GM19193 (cell line): ENCODE data around the gene MCM3AP.

Experiments
- POLR2A ChIP-seq: IDR thresholded peaks from 4 replicates; pipeline ENCODE4 v1.6.1; 2011; ENCODE audit not compliant: insufficient read depth, insufficient read length; ENCODE audit errors: extremely low read depth

MCM3AP gene

GRCh38 chr21:46294647-46295176 lies 9.3 kb upstream of the MCM3AP start:
- no peak for TF ChIP-seq POLR2A

DNA sequence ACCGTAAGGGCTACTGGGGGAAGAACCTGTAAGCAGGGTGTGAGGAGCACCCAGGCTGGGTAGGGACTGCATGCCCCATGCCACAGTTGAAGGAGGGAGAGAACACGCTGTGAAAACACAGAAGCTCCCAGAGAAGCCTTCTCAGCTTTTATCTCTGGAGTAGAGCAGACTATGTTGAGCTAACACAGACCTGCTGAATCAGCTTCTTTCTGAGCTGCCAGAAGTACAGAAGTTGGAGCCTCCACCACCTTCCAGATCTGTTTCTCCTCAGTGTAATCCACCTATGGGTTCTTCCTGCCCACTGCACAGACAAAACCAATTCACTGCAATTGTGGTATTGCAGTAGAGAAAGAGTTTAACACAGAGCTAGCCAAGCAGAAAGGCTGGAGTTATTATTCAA lies 6.2 kb upstream of the MCM3AP start:
- TF ChIP-seq POLR2A, result no peak

DNA sequence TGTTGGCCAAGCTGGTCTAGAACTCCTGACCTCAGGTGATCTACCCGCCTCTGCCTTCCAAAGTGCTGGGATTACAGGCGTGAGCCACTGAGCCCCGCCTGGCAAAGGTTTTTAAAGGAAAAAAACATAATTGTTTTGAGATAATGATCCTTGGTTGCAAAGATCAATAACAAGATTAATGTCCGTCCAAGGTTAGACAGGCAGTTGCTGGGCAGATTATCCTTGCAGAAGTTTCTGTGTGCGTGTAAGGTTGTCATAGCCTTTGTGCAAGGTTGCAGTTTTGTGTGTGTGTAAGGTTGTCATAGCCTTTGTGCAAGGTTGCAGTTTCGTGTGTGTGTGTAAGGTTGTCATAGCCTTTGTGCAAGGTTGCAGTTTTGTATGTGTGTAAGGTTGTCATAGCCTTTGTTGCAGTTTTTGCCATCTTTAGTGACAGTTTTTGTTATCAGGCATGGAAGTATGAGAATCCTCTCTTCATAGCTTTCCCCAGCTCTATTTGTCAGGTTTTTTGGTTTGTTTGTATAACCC lies 4.3 kb upstream of the MCM3AP start:
- TF ChIP-seq POLR2A, result no peak

GRCh38 chr21:46287541-46287940 lies 2.1 kb upstream of the MCM3AP start:
- TF ChIP-seq POLR2A, result no peak

- no peak for TF ChIP-seq POLR2A
Observed at GRCh38 chr21:46286648-46287002, 1.2 kb upstream of the MCM3AP start.

GRCh38 chr21:46285761-46286647 lies 593 bp upstream of the MCM3AP start, which contains the start of gene YBEY:
YBEY (plus strand) TSS chr21:46286342; CDS start chr21:46286914, 572 bp downstream.
- TF ChIP-seq POLR2A, result peak; percentile 89

DNA sequence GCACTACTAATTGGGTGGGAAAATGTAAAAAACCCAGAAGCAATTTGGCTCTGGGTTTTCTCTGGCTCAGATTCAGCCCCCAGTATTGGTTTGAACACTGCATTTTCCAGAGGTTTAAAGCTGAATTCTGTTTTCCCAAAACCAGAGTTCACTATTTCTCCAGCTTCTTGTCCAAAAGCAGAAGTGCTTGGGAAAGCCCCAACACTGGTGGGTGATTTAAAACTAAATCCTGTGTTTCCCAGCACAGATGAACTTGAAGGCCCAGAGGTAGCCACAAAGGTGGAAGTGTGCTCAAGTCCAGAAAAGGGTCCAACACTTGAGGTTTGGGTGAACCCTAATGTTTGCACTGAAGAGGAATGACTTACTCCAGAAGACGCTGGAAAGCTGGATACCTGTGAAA lies 678 bp downstream of the MCM3AP start:
- TF ChIP-seq POLR2A, result no peak

DNA sequence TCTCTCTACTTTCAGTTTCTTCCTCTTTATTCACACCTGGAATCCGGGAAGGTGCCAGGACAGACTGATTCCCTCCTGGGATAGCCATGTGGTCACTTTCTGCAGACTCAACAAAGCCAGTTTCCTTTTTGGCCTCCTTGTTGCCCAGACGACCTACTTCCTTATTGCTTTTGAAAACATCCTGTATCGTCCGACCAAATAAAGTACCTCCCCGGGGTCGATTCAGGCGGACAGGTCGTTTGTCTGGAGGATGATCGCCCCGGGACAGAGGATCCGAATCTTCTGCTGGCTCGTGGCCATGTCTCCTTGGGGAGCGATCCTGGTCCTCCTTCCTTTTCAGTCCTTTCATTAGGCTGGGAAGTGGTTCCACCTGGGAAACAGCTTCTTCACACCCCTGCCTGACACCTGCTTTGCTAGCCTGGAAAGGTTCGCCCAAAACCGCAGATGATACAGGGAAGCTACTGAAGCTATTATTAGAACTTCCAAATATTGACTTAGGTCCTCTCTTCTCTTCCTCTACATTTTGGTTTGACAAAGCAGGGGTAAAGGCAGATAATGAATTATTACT lies 1.2 kb downstream of the MCM3AP start:
- TF ChIP-seq POLR2A, result no peak

DNA sequence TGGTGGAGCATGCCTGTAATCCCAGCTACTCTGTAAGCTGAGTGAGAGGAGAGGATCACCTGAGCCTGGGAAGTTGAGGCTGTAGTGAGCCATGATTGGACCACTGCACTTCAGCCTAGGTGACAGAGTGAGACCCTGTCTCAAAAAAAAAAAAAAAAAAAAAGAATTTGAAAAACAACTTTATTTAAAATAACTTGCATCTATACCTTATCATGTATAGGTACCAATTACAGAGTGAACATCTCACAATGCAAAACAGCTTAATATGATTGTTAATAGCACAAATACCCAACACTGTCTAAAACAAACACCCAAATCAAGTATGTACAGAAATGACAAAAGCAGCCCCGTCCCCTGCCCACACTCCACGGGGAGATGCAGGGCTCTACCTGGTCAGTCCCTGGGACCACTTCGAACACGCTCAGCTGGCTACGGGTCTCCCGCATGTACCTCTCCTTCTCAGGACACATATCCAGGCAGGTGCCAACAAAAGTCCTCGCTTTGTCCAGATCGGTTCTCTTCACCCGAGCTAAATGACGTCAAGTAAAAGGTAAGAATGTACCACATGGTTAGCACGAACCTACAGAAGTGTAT lies 10.5 kb downstream of the MCM3AP start:
- no peak for TF ChIP-seq POLR2A

DNA sequence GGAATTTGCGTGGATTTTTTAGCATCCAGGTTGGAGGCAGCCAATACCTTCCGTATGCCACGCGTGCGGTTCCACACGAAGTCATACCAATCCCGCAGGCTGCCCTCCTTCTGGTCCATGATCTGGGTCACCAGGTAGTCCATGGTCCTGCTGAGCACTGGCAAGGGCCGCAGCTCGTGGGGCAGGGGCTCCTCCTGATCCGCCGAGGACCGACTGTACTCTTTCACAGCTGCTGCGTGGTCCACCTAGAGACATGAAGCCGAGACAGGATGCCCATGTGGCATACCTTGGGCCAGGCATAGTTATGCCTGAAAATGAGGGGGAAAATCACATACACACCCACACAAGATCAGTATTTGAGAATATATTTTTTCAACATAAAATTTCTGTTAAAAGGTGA lies 12.1 kb downstream of the MCM3AP start:
- TF ChIP-seq POLR2A, result no peak

DNA sequence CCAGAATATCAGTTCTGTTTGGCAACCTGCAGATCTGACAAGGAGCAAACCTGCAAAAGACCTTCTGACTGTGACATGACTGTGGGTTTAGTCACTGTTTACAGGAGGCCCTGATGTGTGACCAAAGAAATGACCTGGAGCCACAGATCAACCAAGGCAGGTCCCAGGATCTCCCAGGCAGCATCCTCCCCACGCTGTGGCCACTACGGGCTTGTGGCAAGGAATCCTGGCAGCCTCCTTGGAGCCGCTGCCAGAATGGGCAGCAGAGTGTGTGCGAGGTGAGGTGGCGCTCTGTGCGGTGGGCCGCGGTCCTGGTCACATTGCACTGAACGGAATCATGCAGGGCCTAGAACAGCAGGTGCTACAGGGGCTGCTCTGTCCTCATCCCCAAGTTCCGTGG lies 15.9 kb downstream of the MCM3AP start:
- no peak for TF ChIP-seq POLR2A

GRCh38 chr21:46268371-46268770 lies 17.0 kb downstream of the MCM3AP start:
- no peak for TF ChIP-seq POLR2A

GRCh38 chr21:46266946-46267345 lies 18.5 kb downstream of the MCM3AP start:
- TF ChIP-seq POLR2A, result no peak

GRCh38 chr21:46265736-46266525 lies 19.5 kb downstream of the MCM3AP start:
- no peak for TF ChIP-seq POLR2A
